ENCODE results near the gene NEDD9. TPM values are rescaled to one million over a fixed set of nuclear protein-coding genes. Genes with fewer than 3 reads are reported as not detected.
A peak's percentile ranks its signal among the peaks of the same experiment; 100 is the strongest.

Gene NEDD9
- total RNA-seq, 1 donor from 2014 or later, result 194 TPM

GRCh38 chr6:11265932-11266331 is 33.5 kb upstream of the NEDD9 start:
- no peaks in the 10 kb centered on the region for H3K9me3 ChIP-seq
- H3K36me3 ChIP-seq, result no peaks in the 10 kb centered on the region
- peaks cover 35% of the 10 kb centered on the region for H3K4me1 ChIP-seq
- no peak overlapping the region for H3K4me3 ChIP-seq
- intact Hi-C loops (cut with DNase I), result no loop called here
- ATAC-seq, result no peak
- no peak overlapping the region for H3K27ac ChIP-seq
- no peak for TF ChIP-seq CTCF (IDR thresholded peaks at IDR 0.05)
- no peak for DNase-seq
- no peaks in the 10 kb centered on the region for H3K27me3 ChIP-seq

- Histone ChIP-seq H3K36me3 (no peaks in the 10 kb centered on the region), H3K27me3 (no peaks in the 10 kb centered on the region), H3K4me3 (no peak overlapping the region), H3K4me1 (peaks cover 27% of the 10 kb centered on the region), H3K9me3 (no peaks in the 10 kb centered on the region), H3K27ac (peak overlapping the region; percentile 66)
- intact Hi-C loops (cut with DNase I), result no loop called here
- DNase-seq, result no peak
- ATAC-seq, result no peak
- TF ChIP-seq CTCF (IDR thresholded peaks at IDR 0.05), result no peak
Measured at GRCh38 chr6:11264100-11264499, 31.6 kb upstream of the NEDD9 start.

- Histone ChIP-seq H3K4me3 (no peak overlapping the region), H3K27ac (peak overlapping the region; percentile 66), H3K9me3 (no peaks in the 10 kb centered on the region), H3K4me1 (peaks cover 33% of the 10 kb centered on the region), H3K27me3 (no peaks in the 10 kb centered on the region), H3K36me3 (no peaks in the 10 kb centered on the region)
- TF ChIP-seq CTCF (IDR thresholded peaks at IDR 0.05), result no peak
- intact Hi-C loops (cut with DNase I), result no loop called here
- ATAC-seq (peak; percentile 92), DNase-seq (peak; percentile 72)
Measured at GRCh38 chr6:11263291-11263775, 30.9 kb upstream of the NEDD9 start.

GRCh38 chr6:11262242-11262641 is 29.8 kb upstream of the NEDD9 start:
- DNase-seq, result no peak
- Histone ChIP-seq H3K27ac (peak overlapping the region; percentile 66), H3K9me3 (no peaks in the 10 kb centered on the region), H3K27me3 (no peaks in the 10 kb centered on the region), H3K4me3 (no peak overlapping the region), H3K36me3 (no peaks in the 10 kb centered on the region), H3K4me1 (peaks cover 36% of the 10 kb centered on the region)
- peak; percentile 18 for ATAC-seq
- intact Hi-C loops (cut with DNase I), result no loop called here
- no peak for TF ChIP-seq CTCF (IDR thresholded peaks at IDR 0.05)

- intact Hi-C loops (cut with DNase I), result no loop called here
- ATAC-seq (no peak), DNase-seq (no peak)
- no peaks in the 10 kb centered on the region for H3K36me3 ChIP-seq
- H3K4me3 ChIP-seq, result no peak overlapping the region
- peaks cover 38% of the 10 kb centered on the region for H3K4me1 ChIP-seq
- no peaks in the 10 kb centered on the region for H3K27me3 ChIP-seq
- H3K27ac ChIP-seq, result no peak overlapping the region
- no peaks in the 10 kb centered on the region for H3K9me3 ChIP-seq
- TF ChIP-seq CTCF (IDR thresholded peaks at IDR 0.05), result no peak
Measured at GRCh38 chr6:11260249-11261038, 28.0 kb upstream of the NEDD9 start.
